PC-9 (cell line): ENCODE measurements around the gene MAP1A. TPM values are rescaled to one million over a fixed set of nuclear protein-coding genes. Genes with fewer than 3 reads are reported as not detected.
A peak's percentile ranks its signal among the peaks of the same experiment; 100 is the strongest.

Source experiments
- BruUV-seq: library from RNA; stranded (reverse); fragments of 400-500 nt; replicated peaks from 2 replicates; lab custom pipeline; 2021; lab: Mats Ljungman, UMichigan
- CTCF ChIA-PET: fragments of 300-600 bp; sonication (Branson Sonifier 250); formaldehyde crosslinking; loops from one replicate; lab custom pipeline; 2022; ENCODE audit warnings: antibody characterized with exemption; lab: Charles Lee
- POLR2A ChIA-PET: fragments of 300-600 bp; sonication (Branson Sonifier 250); formaldehyde crosslinking; loops from one replicate; lab custom pipeline; 2022; ENCODE audit warnings: antibody characterized with exemption; ENCODE audit not compliant: unreplicated experiment; lab: Charles Lee
- DNase-seq, 2 experiments: peaks; one replicate each; pipeline versions ENCODE4 v3.0.0 to v3.0.0-alpha.2; 2015 to 2022; ENCODE audit warnings: mixed read lengths in 1 of 2
- H2AFZ ChIP-seq: fragments of 200-600 bp; sonication (generic); 2 replicates; pipeline ENCODE4 v1.8.1; 2017; ENCODE audit warnings: antibody characterized with exemption
- H3F3A ChIP-seq: fragments of 200-600 bp; sonication (generic); 2 replicates; pipeline ENCODE4 v1.8.1; 2017; ENCODE audit warnings: antibody characterized with exemption, mild to moderate bottlenecking, low read depth; ENCODE audit not compliant: insufficient read depth
- H3K27ac ChIP-seq: fragments of 200-600 bp; sonication (generic); 2 replicates; pipeline ENCODE4 v1.6.1; 2016; ENCODE audit warnings: mixed run types
- H3K27me3 ChIP-seq: fragments of 200-600 bp; sonication (generic); 2 replicates; pipeline ENCODE4 v1.6.1; 2016; ENCODE audit warnings: low read depth, mixed run types; ENCODE audit not compliant: insufficient read depth
- H3K36me3 ChIP-seq: fragments of 200-600 bp; sonication (generic); 2 replicates; pipeline ENCODE4 v1.6.1; 2016; ENCODE audit warnings: low read depth, mixed run types
- H3K4me1 ChIP-seq: fragments of 200-600 bp; sonication (generic); replicated peaks from 2 replicates; pipeline ENCODE4 v1.6.1; 2016; ENCODE audit warnings: mixed run types; ENCODE audit not compliant: insufficient read depth
- H3K4me2 ChIP-seq: fragments of 200-600 bp; sonication (generic); 2 replicates; pipeline ENCODE4 v1.6.1; 2017; ENCODE audit warnings: mixed run types
- H3K4me3 ChIP-seq: fragments of 200-600 bp; sonication (generic); 2 replicates; pipeline ENCODE4 v1.6.1; 2016; ENCODE audit warnings: mixed run types
- H3K79me2 ChIP-seq: fragments of 200-600 bp; sonication (generic); 2 replicates; pipeline ENCODE4 v1.6.1; 2017; ENCODE audit warnings: low read depth, mixed run types
- H3K9me2 ChIP-seq: fragments of 200-600 bp; sonication (generic); 2 replicates; pipeline ENCODE4 v1.8.1; 2017; ENCODE audit warnings: mild to moderate bottlenecking; ENCODE audit not compliant: insufficient read depth
- H3K9me3 ChIP-seq: fragments of 200-600 bp; sonication (generic); 2 replicates; pipeline ENCODE4 v1.8.1; 2016; ENCODE audit warnings: low read depth; ENCODE audit not compliant: insufficient read depth
- H4K20me1 ChIP-seq: fragments of 200-600 bp; sonication (generic); 2 replicates; pipeline ENCODE4 v1.8.1; 2017; ENCODE audit not compliant: insufficient read depth
- EZH2 ChIP-seq: fragments of 200-600 bp; sonication (generic); IDR thresholded peaks from 2 replicates; pipeline ENCODE4 v1.8.0; 2017; ENCODE audit warnings: antibody characterized with exemption, low read depth
- intact Hi-C: fragments of 100-400 bp; cut with micrococcal nuclease; formaldehyde crosslinking; loops from one replicate; pipeline ENCODE4 v1.10.0; 2022; ENCODE audit not compliant: unreplicated experiment
- total RNA-seq: library from RNA; stranded (reverse); gene quantifications from 2 replicates; pipeline ENCODE4 v1.2.3, GENCODE V29; 2021
- TF ChIP-seq, protein P1 (sequence below): fragments of 200-600 bp; sonication (generic); conservative IDR thresholded peaks from 2 replicates; pipeline ENCODE4 v1.6.1; 2017; ENCODE audit warnings: mixed run types, antibody characterized with exemption, mild to moderate bottlenecking, moderate library complexity

Gene MAP1A
- total RNA-seq, 1 experiment from 2014 or later, result 2.1 TPM

DNA sequence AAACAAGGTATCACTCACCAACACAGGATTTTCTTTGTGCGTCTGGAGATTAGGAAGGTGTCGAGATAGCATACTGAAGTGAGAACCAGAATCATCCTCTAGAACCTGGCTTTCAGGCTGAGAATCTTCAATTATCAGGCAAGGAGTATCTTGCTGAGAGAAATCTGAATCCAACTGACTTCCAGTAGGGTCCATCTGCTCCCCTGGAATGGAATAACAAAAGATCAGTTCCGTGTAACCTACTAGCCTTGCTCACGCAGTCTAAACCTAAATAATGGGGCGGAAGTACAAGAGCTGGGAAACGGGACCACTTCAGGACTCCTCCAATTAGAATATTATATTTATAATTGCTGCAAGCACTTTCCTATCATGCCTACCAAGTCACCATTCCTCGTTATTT is 25.1 kb upstream of the MAP1A start:
- Histone ChIP-seq H3K36me3 (no peaks in the 10 kb centered on the region), H3K4me1 (peaks cover 8% of the 10 kb centered on the region; the same call in 1 of the 2 replicates), H4K20me1 (no peaks in the 10 kb centered on the region), H3K9me3 (no peaks in the 10 kb centered on the region), H3F3A (no peaks in the 10 kb centered on the region), H3K27ac (no peak overlapping the region), H3K4me2 (peak overlapping the region; percentile 91), H3K79me2 (peaks cover 18% of the 10 kb centered on the region), H3K27me3 (no peaks in the 10 kb centered on the region), H2AFZ (peak overlapping the region; percentile 87), H3K4me3 (peak overlapping the region; percentile 57), H3K9me2 (no peaks in the 10 kb centered on the region)
- ChIA-PET CTCF (no interaction called here), POLR2A (interaction anchor here (1.3 kb wide), 1 partner anchor 18 kb away, joined by 10 read pairs; no protein-coding TSS in a partner anchor)
- no peak for TF ChIP-seq EZH2
- TF ChIP-seq, protein P1, sequence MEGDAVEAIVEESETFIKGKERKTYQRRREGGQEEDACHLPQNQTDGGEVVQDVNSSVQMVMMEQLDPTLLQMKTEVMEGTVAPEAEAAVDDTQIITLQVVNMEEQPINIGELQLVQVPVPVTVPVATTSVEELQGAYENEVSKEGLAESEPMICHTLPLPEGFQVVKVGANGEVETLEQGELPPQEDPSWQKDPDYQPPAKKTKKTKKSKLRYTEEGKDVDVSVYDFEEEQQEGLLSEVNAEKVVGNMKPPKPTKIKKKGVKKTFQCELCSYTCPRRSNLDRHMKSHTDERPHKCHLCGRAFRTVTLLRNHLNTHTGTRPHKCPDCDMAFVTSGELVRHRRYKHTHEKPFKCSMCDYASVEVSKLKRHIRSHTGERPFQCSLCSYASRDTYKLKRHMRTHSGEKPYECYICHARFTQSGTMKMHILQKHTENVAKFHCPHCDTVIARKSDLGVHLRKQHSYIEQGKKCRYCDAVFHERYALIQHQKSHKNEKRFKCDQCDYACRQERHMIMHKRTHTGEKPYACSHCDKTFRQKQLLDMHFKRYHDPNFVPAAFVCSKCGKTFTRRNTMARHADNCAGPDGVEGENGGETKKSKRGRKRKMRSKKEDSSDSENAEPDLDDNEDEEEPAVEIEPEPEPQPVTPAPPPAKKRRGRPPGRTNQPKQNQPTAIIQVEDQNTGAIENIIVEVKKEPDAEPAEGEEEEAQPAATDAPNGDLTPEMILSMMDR, result no peak
- BruUV-seq, result TSS peak; percentile 30
- intact Hi-C loops, result no loop called here
- DNase-seq, result no peak

DNA sequence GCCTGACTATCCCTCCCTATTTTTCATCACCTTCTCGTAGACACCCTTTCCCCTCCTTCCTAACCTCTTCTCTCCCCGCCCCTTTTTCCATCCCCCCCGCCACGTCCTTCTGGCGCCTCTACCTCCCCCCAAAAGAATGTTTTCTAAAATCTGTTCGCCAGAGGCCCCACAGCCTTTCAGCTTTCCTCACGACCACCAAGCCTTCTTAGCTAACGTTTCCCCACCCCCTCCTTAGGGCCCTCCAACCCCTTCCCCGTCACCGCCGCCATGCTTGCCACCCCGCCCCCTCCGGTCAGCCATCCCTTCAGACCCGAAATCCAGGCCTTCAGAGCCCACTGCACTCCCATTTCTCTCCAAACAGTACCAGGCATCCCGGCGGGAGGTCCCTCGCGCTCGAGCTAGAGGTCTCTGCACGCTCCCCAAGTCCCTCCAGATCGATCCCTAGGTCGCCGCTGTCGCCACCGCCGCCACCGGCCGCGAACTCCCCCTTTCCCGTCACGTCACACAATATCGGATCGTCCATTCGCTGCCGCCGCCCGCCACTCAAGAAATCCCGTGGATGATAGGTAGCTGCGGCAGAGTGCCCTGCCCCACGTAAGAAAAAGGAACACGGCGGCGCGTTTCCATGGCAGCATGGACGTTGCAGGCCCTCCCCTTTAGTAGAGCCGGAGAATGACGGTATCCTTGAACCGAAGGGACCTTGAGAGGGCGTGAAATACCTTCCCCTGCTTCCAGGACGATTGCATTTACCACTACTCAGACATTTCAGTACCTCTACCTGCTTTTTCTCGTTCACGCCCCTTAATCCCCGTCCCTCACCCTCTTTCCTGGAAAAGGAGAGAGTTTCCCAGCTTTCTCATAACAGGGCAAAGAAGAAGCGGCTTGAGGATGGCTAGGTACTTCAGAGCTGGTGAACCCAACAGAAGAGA is 24.5 kb upstream of the MAP1A start, which contains the start of gene TP53BP1:
Gene TP53BP1, minus strand, starts transcription at position 484 of the 929 bp plus-strand sequence. Its CDS starts 113 bp downstream, at position 371.
- Histone ChIP-seq H3F3A (no peaks in the 10 kb centered on the region), H3K27ac (no peak within 1 kb of the TSS), H2AFZ (peak within 1 kb of the TSS; percentile 87), H3K4me3 (peak within 1 kb of the TSS; percentile 57), H3K79me2 (peaks cover 18% of the 10 kb centered on the region), H3K9me2 (no peaks in the 10 kb centered on the region), H3K4me1 (peaks cover 8% of the 10 kb centered on the region; the same call in 1 of the 2 replicates), H3K4me2 (peak within 1 kb of the TSS; percentile 91), H4K20me1 (no peaks in the 10 kb centered on the region), H3K27me3 (no peaks in the 10 kb centered on the region), H3K36me3 (no peaks in the 10 kb centered on the region), H3K9me3 (no peaks in the 10 kb centered on the region)
- ChIA-PET CTCF (interaction anchor here (0.6 to 0.7 kb wide), 2 partner anchors 21 to 847 kb away, joined by 3 to 8 read pairs; no protein-coding TSS in a partner anchor), POLR2A (interaction anchor here (0.5 to 1.3 kb wide), 8 partner anchors 13 to 776 kb away, joined by 3 to 19 read pairs (median 5); partner anchors contain the start of gene HYPK)
- TF ChIP-seq, protein P1, result no peak
- TF ChIP-seq EZH2, result no peak
- DNase-seq, result peak; percentile 83 to 94
- no TSS peak for BruUV-seq
- intact Hi-C loops, result no loop called here

DNA sequence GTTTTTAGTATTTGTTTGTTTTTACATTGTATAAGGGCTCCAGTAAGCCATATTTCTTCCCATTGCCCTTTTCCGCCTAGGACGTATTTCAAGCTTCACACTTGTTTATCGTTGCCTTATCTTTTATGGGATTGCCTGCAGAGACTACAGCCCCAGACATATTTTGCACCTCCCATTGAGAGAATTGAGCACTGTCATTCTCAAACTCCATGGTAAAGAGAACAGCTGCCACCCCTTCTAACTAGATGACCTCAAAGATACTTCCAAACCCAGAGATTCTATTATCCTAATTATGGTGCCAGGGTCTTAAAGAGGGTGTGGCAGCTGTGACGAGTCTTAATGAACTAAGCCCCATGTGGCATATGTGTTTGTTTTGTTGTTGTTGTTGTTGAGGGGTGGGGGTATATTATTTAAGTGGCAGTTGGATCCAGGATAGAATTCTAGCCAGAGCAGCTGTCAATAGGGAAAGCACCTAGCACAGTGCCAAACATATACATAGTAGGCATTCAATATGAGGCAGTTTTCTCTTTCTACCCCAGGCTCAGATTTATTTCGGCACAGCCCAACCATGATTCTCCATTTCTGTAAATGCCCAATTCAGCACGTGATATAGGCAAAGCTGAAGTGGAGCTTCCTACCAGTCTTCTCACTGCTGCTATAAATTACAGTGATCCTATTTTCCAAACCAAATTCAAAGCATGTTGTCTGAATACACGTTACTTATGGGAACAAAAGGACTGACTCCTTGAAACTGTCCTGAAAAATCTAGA is 23.5 kb upstream of the MAP1A start:
- H3K79me2 ChIP-seq, result peaks cover 18% of the 10 kb centered on the region
- H3K9me2 ChIP-seq, result no peaks in the 10 kb centered on the region
- TF ChIP-seq, protein P1, result no peak
- TF ChIP-seq EZH2, result no peak
- no peaks in the 10 kb centered on the region for H4K20me1 ChIP-seq
- H3K4me3 ChIP-seq, result peak overlapping the region; percentile 57; the same call in 1 of the 2 replicates
- intact Hi-C loops, result no loop called here
- ChIA-PET CTCF (interaction anchor here (0.6 to 0.7 kb wide), 3 partner anchors 20 to 34 kb away, joined by 3 to 4 read pairs (median 3); partner anchors contain the start of gene MAP1A), POLR2A (interaction anchor here (0.5 to 0.7 kb wide), 4 partner anchors 104 to 777 kb away, joined by 3 to 5 read pairs (median 4); partner anchors contain the start of gene HYPK)
- no peak overlapping the region for H3K27ac ChIP-seq
- no peaks in the 10 kb centered on the region for H3K27me3 ChIP-seq
- no peak for DNase-seq
- H3K36me3 ChIP-seq, result no peaks in the 10 kb centered on the region
- H3F3A ChIP-seq, result no peaks in the 10 kb centered on the region
- peak overlapping the region; percentile 87 for H2AFZ ChIP-seq
- BruUV-seq, result no TSS peak
- H3K9me3 ChIP-seq, result no peaks in the 10 kb centered on the region
- H3K4me2 ChIP-seq, result peak overlapping the region; percentile 91
- H3K4me1 ChIP-seq, result peaks cover 8% of the 10 kb centered on the region; the same call in 1 of the 2 replicates
